HG03139 (cell line): Measurements from ENCODE around the gene PAQR5.

ENCODE experiments used
- ATAC-seq: cut with Tn5 transposase; IDR thresholded peaks from one replicate; pipeline ENCODE4 v1.9.1; 2021; ENCODE audit not compliant: unreplicated experiment

PAQR5 gene

GRCh38 chr15:69456208-69457166 lies 157.8 kb downstream of the PAQR5 start:
- ATAC-seq = no peak
